ENCODE measurements around the gene RALGPS1. TPM values are rescaled to one million over a fixed set of nuclear protein-coding genes. Genes with fewer than 3 reads are reported as not detected.

RALGPS1 gene
- total and polyA plus RNA-seq, 2 of the 13 experiments (the other 11 are each of a cell fraction or from before 2014, with no cell fraction given): 3.7 to 6.5 TPM

DNA sequence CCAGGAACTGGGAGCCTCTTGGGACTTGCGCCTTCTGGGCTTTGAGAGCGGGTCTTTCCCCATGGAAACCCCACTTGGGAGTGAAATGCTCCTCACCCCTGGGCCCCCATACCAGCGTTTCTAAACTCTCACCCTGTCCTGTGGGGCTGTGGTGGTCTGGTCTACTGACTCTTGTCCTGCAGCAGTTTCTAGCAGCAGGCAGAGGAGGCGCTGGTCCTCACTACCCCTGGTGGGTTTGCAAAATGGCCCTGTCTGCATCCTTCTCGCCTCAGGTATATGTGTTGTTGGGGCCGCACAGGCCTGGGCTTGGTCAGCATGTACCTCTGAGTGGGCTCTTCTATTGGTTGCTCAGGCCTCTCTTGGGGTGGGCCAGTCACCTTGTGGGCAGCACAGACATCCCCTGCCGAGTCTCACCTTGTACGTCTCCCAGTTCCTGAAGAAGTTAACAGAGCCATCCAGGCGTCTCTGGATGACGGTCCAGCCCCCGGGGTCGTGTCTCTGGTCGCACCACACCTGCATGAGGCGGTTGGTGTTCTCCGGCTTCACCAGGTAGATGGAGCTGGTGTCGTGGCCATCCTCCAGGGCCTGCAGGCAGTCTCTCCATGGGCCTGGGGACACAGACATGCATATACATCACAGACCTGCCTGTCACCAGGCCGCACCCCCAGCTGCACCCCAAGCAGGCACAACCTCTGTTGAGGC lies 178.9 kb downstream of the RALGPS1 start:
- H3K4me1 ChIP-seq (ENCODE audit: insufficient read depth, low read length): no peaks in the 10 kb centered on the region
- no peak for ATAC-seq
- WGBS (ENCODE audit: low lambda C conversion rate): 80% methylated on average over 9 of the region's 17 CpGs
- H3K36me3 ChIP-seq (replicated peaks in 1 of 2; ENCODE audit: control insufficient read depth in 1 of 2, insufficient read depth in 2 of 2, low read length in 2 of 2): peaks cover 0 to 2% of the 10 kb centered on the region in 2 experiments; a peak in 2 of 5 replicates
- BruUV-seq (replicated peaks): no TSS peak
- H4K20me1 ChIP-seq (ENCODE audit: insufficient read depth, low read length): no peaks in the 10 kb centered on the region
- FAIRE-seq: no peak
- H3K4me3 ChIP-seq (replicated peaks in 1 of 3; ENCODE audit: insufficient read depth in 1 of 3, low read depth in 2 of 3, low read length in 3 of 3): no peak overlapping the region
- H3K9ac ChIP-seq (ENCODE audit: insufficient read depth, low read depth, low read length): no peak overlapping the region
- POLR2A ChIA-PET: no interaction called here
- no peaks in the 10 kb centered on the region for H3K27me3 ChIP-seq (ENCODE audit: control insufficient read depth in 1 of 2, insufficient read depth in 2 of 2, low read length in 2 of 2)
- CTCF ChIA-PET (ENCODE audit: low intra/inter-chr PET ratio, low total read pairs): no interaction called here
- intact Hi-C loops (cut with micrococcal nuclease; ENCODE audit: unreplicated experiment) (no loop called here), in situ Hi-C loops (cut with HindIII; ENCODE audit: extremely low pct_ligation_motif_present, low pct_unique_long_range_greater_than_20kb) (no loop called here)
- no peaks in the 10 kb centered on the region for H3K9me3 ChIP-seq (ENCODE audit: low read length)
- H3K79me2 ChIP-seq (ENCODE audit: insufficient read depth, low read length): no peaks in the 10 kb centered on the region
- H3K4me2 ChIP-seq (ENCODE audit: low read depth, low read length): no peak overlapping the region
- no peak overlapping the region for H3K27ac ChIP-seq (ENCODE audit: extremely low read length, insufficient read depth, low read length)
- TF ChIP-seq BCL6 (CRISPR knock-in tag; IDR thresholded peaks at IDR 0.05) (no peak), ZNF788 (CRISPR knock-in tag; IDR thresholded peaks at IDR 0.05; ENCODE audit: borderline replicate concordance) (no peak), NBN (conservative IDR thresholded peaks at IDR 0.05) (no peak), GTF2F1 (IDR thresholded peaks at IDR 0.05; ENCODE audit: low read length) (no peak), ZNF431 (CRISPR knock-in tag; IDR thresholded peaks at IDR 0.05; ENCODE audit: borderline replicate concordance, low read depth) (no peak), GABPB1 (CRISPR knock-in tag; IDR thresholded peaks at IDR 0.05) (no peak), ZNF644 (CRISPR knock-in tag; IDR thresholded peaks at IDR 0.05; ENCODE audit: low read depth) (no peak)
- TF ChIP-seq, protein P1, sequence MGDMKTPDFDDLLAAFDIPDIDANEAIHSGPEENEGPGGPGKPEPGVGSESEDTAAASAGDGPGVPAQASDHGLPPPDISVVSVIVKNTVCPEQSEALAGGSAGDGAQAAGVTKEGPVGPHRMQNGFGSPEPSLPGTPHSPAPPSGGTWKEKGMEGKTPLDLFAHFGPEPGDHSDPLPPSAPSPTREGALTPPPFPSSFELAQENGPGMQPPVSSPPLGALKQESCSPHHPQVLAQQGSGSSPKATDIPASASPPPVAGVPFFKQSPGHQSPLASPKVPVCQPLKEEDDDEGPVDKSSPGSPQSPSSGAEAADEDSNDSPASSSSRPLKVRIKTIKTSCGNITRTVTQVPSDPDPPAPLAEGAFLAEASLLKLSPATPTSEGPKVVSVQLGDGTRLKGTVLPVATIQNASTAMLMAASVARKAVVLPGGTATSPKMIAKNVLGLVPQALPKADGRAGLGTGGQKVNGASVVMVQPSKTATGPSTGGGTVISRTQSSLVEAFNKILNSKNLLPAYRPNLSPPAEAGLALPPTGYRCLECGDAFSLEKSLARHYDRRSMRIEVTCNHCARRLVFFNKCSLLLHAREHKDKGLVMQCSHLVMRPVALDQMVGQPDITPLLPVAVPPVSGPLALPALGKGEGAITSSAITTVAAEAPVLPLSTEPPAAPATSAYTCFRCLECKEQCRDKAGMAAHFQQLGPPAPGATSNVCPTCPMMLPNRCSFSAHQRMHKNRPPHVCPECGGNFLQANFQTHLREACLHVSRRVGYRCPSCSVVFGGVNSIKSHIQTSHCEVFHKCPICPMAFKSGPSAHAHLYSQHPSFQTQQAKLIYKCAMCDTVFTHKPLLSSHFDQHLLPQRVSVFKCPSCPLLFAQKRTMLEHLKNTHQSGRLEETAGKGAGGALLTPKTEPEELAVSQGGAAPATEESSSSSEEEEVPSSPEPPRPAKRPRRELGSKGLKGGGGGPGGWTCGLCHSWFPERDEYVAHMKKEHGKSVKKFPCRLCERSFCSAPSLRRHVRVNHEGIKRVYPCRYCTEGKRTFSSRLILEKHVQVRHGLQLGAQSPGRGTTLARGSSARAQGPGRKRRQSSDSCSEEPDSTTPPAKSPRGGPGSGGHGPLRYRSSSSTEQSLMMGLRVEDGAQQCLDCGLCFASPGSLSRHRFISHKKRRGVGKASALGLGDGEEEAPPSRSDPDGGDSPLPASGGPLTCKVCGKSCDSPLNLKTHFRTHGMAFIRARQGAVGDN (CRISPR knock-in tag; IDR thresholded peaks at IDR 0.05): no peak
- TF ChIP-seq, protein P2, sequence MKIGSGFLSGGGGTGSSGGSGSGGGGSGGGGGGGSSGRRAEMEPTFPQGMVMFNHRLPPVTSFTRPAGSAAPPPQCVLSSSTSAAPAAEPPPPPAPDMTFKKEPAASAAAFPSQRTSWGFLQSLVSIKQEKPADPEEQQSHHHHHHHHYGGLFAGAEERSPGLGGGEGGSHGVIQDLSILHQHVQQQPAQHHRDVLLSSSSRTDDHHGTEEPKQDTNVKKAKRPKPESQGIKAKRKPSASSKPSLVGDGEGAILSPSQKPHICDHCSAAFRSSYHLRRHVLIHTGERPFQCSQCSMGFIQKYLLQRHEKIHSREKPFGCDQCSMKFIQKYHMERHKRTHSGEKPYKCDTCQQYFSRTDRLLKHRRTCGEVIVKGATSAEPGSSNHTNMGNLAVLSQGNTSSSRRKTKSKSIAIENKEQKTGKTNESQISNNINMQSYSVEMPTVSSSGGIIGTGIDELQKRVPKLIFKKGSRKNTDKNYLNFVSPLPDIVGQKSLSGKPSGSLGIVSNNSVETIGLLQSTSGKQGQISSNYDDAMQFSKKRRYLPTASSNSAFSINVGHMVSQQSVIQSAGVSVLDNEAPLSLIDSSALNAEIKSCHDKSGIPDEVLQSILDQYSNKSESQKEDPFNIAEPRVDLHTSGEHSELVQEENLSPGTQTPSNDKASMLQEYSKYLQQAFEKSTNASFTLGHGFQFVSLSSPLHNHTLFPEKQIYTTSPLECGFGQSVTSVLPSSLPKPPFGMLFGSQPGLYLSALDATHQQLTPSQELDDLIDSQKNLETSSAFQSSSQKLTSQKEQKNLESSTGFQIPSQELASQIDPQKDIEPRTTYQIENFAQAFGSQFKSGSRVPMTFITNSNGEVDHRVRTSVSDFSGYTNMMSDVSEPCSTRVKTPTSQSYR (CRISPR knock-in tag; IDR thresholded peaks at IDR 0.05; ENCODE audit: borderline replicate concordance): no peak
- TF ChIP-seq, protein P3, sequence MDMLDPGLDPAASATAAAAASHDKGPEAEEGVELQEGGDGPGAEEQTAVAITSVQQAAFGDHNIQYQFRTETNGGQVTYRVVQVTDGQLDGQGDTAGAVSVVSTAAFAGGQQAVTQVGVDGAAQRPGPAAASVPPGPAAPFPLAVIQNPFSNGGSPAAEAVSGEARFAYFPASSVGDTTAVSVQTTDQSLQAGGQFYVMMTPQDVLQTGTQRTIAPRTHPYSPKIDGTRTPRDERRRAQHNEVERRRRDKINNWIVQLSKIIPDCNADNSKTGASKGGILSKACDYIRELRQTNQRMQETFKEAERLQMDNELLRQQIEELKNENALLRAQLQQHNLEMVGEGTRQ (IDR thresholded peaks at IDR 0.05; ENCODE audit: low read depth, low read length): no peak
- TF ChIP-seq, protein P3 (CRISPR knock-in tag; IDR thresholded peaks at IDR 0.05; ENCODE audit: borderline replicate concordance): no peak
- no peak for DNase-seq (ENCODE audit: low spot score)
- H2AFZ ChIP-seq (ENCODE audit: low read length): no peak overlapping the region

Measured in HepG2 (cell line).